22Rv1 (cell line): ENCODE measurements around the gene GIT2.

Experiments
- H3K27ac ChIP-seq: fragments of 450-650 bp; 2 replicates; pipeline ENCODE4 v1.5.1; 2017
- CTCF ChIP-seq: fragments of 450-650 bp; IDR thresholded peaks from 2 replicates; pipeline ENCODE4 v1.5.1; 2017; ENCODE audit warnings: mild to moderate bottlenecking
- ZFX ChIP-seq: fragments of 450-650 bp; IDR thresholded peaks from 2 replicates; pipeline ENCODE4 v1.6.1; 2017; ENCODE audit warnings: antibody characterized with exemption, borderline replicate concordance

Gene GIT2

GRCh38 chr12:109888179-109889020 is 107.8 kb downstream of the GIT2 start:
- no peak for TF ChIP-seq ZFX
- TF ChIP-seq CTCF, result no peak
- no peak overlapping the region for H3K27ac ChIP-seq

GRCh38 chr12:109885616-109886015 is 110.6 kb downstream of the GIT2 start:
- H3K27ac ChIP-seq, result no peak overlapping the region
- no peak for TF ChIP-seq CTCF
- TF ChIP-seq ZFX, result no peak

GRCh38 chr12:109883461-109883860 is 112.7 kb downstream of the GIT2 start:
- no peak overlapping the region for H3K27ac ChIP-seq
- TF ChIP-seq CTCF (no peak), ZFX (no peak)

GRCh38 chr12:109881752-109882151 is 114.4 kb downstream of the GIT2 start:
- H3K27ac ChIP-seq, result no peak overlapping the region
- TF ChIP-seq ZFX (no peak), CTCF (no peak)

- H3K27ac ChIP-seq, result no peak overlapping the region
- TF ChIP-seq CTCF, result no peak
- no peak for TF ChIP-seq ZFX
Measured at GRCh38 chr12:109880938-109881337, 115.2 kb downstream of the GIT2 start.

- no peak within 1 kb of the TSS; the same call in 1 of the 2 replicates for H3K27ac ChIP-seq
- TF ChIP-seq ZFX (no peak), CTCF (peak; percentile 98)
Measured at GRCh38 chr12:109880043-109880931, 115.9 kb downstream of the GIT2 start, which contains the start of gene GLTP. Gene GLTP, minus strand, starts transcription at chr12:109880541. Its CDS starts 167 bp downstream, at chr12:109880374.
